SH-SY5Y (cell line): ENCODE results near the gene MAGI2.

Source experiments
- GATA2 ChIP-seq: IDR thresholded peaks from 2 replicates; pipeline ENCODE4 v1.6.1; 2011; ENCODE audit warnings: mild to moderate bottlenecking, low read depth, low read length
- GATA3 ChIP-seq: IDR thresholded peaks from 2 replicates; pipeline ENCODE4 v1.6.1; 2011; ENCODE audit warnings: low read depth, mild to moderate bottlenecking, low read length, moderate library complexity

- TF ChIP-seq GATA2, result no peak
- TF ChIP-seq GATA3, result no peak
Measured at GRCh38 chr7:79452495-79453265, 787 bp downstream of the MAGI2 start.
